ENCODE measurements around the gene CDKAL1. TPM values are rescaled to one million over a fixed set of nuclear protein-coding genes. Genes with fewer than 3 reads are reported as not detected.

The CDKAL1 gene
- total and polyA plus RNA-seq, 10 of the 15 experiments (the other 5 are each of a cell fraction or from before 2014, with no cell fraction given): 10.7 to 26.9 (median 17.3) TPM

DNA sequence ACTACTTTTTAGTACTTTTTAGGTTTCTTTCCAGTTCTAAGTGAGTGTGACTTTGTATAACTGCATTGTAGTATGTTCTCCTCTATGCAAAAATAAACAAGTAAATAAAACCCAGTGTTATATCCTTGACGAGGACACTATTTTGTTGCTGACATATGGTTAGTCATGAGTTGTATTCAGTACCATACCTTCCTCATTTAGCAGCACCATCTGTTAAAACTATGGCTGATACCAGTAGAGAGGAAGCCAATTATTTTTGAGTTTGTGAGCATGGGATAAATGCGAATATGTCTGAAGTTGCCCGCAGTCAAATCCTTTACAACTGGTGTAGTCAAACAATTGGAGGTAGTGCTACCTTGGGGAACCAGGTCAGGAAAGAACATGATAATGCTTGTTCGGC is 74.1 kb downstream of the CDKAL1 start (continued):
- TF ChIP-seq, protein P1, sequence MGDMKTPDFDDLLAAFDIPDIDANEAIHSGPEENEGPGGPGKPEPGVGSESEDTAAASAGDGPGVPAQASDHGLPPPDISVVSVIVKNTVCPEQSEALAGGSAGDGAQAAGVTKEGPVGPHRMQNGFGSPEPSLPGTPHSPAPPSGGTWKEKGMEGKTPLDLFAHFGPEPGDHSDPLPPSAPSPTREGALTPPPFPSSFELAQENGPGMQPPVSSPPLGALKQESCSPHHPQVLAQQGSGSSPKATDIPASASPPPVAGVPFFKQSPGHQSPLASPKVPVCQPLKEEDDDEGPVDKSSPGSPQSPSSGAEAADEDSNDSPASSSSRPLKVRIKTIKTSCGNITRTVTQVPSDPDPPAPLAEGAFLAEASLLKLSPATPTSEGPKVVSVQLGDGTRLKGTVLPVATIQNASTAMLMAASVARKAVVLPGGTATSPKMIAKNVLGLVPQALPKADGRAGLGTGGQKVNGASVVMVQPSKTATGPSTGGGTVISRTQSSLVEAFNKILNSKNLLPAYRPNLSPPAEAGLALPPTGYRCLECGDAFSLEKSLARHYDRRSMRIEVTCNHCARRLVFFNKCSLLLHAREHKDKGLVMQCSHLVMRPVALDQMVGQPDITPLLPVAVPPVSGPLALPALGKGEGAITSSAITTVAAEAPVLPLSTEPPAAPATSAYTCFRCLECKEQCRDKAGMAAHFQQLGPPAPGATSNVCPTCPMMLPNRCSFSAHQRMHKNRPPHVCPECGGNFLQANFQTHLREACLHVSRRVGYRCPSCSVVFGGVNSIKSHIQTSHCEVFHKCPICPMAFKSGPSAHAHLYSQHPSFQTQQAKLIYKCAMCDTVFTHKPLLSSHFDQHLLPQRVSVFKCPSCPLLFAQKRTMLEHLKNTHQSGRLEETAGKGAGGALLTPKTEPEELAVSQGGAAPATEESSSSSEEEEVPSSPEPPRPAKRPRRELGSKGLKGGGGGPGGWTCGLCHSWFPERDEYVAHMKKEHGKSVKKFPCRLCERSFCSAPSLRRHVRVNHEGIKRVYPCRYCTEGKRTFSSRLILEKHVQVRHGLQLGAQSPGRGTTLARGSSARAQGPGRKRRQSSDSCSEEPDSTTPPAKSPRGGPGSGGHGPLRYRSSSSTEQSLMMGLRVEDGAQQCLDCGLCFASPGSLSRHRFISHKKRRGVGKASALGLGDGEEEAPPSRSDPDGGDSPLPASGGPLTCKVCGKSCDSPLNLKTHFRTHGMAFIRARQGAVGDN (IDR thresholded peaks at IDR 0.05): no peak
- TF ChIP-seq, protein P2, sequence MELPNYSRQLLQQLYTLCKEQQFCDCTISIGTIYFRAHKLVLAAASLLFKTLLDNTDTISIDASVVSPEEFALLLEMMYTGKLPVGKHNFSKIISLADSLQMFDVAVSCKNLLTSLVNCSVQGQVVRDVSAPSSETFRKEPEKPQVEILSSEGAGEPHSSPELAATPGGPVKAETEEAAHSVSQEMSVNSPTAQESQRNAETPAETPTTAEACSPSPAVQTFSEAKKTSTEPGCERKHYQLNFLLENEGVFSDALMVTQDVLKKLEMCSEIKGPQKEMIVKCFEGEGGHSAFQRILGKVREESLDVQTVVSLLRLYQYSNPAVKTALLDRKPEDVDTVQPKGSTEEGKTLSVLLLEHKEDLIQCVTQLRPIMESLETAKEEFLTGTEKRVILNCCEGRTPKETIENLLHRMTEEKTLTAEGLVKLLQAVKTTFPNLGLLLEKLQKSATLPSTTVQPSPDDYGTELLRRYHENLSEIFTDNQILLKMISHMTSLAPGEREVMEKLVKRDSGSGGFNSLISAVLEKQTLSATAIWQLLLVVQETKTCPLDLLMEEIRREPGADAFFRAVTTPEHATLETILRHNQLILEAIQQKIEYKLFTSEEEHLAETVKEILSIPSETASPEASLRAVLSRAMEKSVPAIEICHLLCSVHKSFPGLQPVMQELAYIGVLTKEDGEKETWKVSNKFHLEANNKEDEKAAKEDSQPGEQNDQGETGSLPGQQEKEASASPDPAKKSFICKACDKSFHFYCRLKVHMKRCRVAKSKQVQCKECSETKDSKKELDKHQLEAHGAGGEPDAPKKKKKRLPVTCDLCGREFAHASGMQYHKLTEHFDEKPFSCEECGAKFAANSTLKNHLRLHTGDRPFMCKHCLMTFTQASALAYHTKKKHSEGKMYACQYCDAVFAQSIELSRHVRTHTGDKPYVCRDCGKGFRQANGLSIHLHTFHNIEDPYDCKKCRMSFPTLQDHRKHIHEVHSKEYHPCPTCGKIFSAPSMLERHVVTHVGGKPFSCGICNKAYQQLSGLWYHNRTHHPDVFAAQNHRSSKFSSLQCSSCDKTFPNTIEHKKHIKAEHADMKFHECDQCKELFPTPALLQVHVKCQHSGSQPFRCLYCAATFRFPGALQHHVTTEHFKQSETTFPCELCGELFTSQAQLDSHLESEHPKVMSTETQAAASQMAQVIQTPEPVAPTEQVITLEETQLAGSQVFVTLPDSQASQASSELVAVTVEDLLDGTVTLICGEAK (IDR thresholded peaks at IDR 0.05; ENCODE audit: borderline replicate concordance): no peak
- TF ChIP-seq, protein P3, sequence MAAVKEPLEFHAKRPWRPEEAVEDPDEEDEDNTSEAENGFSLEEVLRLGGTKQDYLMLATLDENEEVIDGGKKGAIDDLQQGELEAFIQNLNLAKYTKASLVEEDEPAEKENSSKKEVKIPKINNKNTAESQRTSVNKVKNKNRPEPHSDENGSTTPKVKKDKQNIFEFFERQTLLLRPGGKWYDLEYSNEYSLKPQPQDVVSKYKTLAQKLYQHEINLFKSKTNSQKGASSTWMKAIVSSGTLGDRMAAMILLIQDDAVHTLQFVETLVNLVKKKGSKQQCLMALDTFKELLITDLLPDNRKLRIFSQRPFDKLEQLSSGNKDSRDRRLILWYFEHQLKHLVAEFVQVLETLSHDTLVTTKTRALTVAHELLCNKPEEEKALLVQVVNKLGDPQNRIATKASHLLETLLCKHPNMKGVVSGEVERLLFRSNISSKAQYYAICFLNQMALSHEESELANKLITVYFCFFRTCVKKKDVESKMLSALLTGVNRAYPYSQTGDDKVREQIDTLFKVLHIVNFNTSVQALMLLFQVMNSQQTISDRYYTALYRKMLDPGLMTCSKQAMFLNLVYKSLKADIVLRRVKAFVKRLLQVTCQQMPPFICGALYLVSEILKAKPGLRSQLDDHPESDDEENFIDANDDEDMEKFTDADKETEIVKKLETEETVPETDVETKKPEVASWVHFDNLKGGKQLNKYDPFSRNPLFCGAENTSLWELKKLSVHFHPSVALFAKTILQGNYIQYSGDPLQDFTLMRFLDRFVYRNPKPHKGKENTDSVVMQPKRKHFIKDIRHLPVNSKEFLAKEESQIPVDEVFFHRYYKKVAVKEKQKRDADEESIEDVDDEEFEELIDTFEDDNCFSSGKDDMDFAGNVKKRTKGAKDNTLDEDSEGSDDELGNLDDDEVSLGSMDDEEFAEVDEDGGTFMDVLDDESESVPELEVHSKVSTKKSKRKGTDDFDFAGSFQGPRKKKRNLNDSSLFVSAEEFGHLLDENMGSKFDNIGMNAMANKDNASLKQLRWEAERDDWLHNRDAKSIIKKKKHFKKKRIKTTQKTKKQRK (IDR thresholded peaks at IDR 0.05; ENCODE audit: low read depth, low read length): no peak
- TF ChIP-seq EGR1 (IDR thresholded peaks at IDR 0.05; ENCODE audit: borderline replicate concordance in 1 of 2, low read depth in 2 of 2, low read length in 2 of 2) (no peak), SIX5 (IDR thresholded peaks at IDR 0.05; ENCODE audit: low read depth, low read length, severe bottlenecking) (no peak)
- TF ChIP-seq, protein P4, sequence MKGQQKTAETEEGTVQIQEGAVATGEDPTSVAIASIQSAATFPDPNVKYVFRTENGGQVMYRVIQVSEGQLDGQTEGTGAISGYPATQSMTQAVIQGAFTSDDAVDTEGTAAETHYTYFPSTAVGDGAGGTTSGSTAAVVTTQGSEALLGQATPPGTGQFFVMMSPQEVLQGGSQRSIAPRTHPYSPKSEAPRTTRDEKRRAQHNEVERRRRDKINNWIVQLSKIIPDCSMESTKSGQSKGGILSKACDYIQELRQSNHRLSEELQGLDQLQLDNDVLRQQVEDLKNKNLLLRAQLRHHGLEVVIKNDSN (IDR thresholded peaks at IDR 0.05; ENCODE audit: borderline replicate concordance, extremely low read length, insufficient read depth, low read depth, low read length): no peak
